Endometrial microvascular endothelial cells (primary cell): ENCODE data around the gene CT45A8. TPM values are rescaled to one million over a fixed set of nuclear protein-coding genes. Genes with fewer than 3 reads are reported as not detected.
"Not testable (repeated sequence)": the region's sequence is repeated elsewhere in the genome, so short reads cannot be mapped to it uniquely, and the experiment has no call there.

Experiments
- in situ Hi-C: cut with HindIII; loops from 2 replicates; pipeline ENCODE4 v1.10.0; 2017; ENCODE audit warnings: low sequenced_read_pairs, low pct_unique_long_range_greater_than_20kb; ENCODE audit errors: inconsistent ontology term
- total RNA-seq: library from RNA; depleted of rRNA; stranded (reverse); fragments of >200 nt; gene quantifications from one replicate; pipeline ENCODE4 v1.2.3, GENCODE V29; 2015; ENCODE audit errors: inconsistent ontology term

Gene CT45A8, protein sequence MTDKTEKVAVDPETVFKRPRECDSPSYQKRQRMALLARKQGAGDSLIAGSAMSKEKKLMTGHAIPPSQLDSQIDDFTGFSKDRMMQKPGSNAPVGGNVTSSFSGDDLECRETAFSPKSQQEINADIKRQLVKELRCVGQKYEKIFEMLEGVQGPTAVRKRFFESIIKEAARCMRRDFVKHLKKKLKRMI
- total RNA-seq: not detected

DNA sequence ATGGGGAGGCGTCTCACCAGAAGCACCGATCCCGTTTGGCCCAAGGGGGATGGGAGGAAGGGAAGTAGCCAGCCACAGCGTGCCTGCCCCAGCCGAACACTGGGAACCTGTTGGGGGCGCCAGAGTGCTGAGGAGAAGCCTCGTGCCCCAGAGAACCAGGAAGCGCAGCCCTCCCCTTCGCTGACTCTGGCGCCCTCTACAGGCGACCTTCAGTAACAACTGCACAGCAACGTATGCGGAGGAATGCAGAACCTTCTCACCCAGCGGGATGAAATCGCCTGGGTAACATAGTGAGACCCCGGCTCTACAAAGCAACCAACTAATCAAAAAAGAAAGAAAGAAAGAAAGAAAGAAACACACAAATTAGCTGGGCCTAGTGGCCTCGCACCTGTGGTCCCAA is at the start of gene CT45A8:
Gene CT45A8 (minus strand): TSS at position 101 of the 400 bp plus-strand sequence. CDS start 3,755 bp downstream, outside the sequence.
- in situ Hi-C loops: not testable (repeated sequence)

DNA sequence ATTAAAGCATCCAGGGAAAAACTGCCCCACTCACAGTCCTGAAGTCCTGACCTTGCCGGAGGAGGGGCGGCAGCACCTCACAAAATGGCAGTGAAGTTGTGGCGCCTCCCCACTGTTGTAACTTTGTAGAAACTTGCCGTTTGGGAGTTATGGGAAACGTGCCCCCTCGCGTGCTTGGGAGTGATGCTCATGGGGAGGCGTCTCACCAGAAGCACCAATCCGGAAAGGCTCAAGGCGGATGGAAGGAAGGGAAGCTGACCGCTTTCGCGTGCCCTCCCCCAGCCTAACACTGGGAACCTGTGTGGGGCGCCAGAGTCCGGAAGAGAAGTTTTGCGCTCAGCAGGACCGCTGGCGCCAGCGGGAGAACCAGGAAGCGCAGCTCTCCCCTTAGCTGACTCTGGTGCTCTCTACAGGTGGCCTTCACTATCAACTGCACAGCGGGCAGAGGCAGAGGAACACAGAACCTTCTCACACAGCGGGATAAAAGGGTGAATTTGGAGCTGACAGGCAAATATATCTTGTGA is 39.0 kb upstream of the CT45A8 start, which contains the start of the genes CT45A10 and SAGE1:
Gene CT45A10 (minus strand): TSS at position 151 of the 524 bp plus-strand sequence. CDS start 8,100 bp downstream, outside the sequence.
Gene SAGE1 (plus strand): TSS at position 423 of the 524 bp plus-strand sequence. CDS start 2,527 bp downstream, outside the sequence.
- in situ Hi-C loops: no loop called here

DNA sequence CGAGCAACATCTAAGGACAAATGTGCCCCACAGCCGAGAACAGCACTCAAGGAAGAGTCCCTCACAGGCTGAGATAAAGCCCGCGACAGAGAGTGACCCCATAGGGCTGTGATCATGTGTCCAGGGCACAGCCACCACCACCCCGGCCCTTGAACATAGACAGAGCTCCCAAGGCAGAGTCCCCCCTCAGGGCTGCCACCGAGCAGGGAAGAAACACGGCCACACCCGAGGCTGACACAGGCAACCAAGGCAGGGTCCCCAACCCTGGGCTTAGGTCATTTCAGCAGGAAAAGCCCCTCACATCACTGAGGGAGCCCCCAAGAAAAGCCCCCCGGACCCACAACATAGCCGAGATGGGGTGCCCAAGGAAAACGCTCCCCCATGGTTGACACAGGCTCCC is 38.4 kb upstream of the CT45A8 start:
- in situ Hi-C loops: no loop called here

DNA sequence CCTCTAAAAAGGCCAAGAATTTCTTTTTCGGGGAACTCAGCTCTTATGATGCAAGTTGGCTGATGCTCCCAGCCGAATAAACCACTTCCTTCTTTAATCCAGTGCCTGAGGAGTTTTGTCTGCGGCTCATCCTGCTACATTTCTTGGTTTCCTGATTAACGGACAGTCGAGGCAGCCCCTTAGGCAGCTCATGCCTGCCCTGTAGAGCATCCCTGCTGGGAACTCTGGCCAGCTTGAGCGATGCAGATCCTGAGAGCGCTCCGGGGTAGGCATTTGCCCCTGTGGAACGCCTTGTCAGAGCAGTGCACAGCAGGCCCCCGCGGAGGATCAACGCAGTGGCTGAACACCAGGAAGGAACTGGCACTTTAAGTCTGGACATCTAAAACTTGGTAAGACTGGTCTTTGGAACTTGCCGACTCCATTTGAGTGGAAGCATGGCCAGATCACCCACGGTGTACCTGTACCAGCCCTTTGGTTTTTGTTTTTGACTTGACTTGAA is 35.8 kb upstream of the CT45A8 start:
- in situ Hi-C loops: no loop called here

DNA sequence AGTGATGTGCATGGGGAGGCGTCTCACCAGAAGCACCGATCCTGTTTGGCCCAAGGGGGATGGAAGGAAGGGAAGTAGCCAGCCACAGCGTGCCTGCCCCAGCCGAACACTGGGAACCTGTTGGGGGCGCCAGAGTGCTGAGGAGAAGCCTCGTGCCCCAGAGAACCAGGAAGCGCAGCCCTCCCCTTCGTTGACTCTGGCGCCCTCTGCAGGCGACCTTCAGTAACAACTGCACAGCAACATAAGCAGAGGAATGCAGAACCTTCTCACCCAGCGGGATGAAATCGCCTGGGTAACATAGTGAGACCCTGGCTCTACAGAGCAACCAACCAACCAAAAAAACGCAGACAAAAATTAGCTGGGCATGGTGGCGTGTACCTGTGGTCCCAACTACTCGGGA is 34.6 kb upstream of the CT45A8 start:
- in situ Hi-C loops: not testable (repeated sequence)

DNA sequence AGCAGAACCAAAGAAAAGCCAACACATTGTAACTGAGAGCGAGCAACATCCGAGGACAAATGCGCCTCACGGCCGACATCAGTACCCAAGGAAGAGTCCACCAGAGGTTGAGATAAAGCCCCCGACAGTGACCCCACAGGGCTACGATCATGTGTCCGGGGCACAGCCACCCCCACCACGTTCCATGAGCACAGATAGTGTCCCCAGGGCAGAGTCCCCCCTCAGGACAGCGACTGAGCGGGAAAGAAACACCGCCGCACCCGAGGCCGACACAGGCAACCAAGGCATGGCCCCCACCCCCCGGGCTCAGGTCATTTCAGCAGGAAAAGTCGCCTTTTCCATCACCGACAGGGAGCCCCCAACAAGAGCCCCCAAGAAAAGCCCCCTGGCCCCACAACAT is 33.9 kb upstream of the CT45A8 start:
- in situ Hi-C loops: not testable (repeated sequence)

DNA sequence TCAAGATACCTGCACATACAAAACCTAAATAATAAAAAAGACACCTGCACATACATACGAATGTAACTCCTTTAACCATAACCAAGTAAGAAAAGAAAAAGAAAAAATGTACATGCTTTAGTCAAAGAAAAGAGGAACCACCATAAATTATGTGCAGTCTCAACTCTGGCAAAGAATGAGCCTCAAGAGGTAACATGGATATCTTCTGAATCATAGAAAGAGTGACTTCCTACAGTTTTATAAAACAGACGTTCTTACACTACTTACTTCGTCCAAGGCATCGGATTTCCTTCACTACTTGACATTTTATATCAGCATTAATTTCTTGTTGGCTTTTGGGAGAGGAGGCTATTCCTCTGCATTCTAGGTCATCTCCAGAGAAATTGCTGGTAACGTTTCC is 28.4 kb upstream of the CT45A8 start:
- in situ Hi-C loops: not testable (repeated sequence)

DNA sequence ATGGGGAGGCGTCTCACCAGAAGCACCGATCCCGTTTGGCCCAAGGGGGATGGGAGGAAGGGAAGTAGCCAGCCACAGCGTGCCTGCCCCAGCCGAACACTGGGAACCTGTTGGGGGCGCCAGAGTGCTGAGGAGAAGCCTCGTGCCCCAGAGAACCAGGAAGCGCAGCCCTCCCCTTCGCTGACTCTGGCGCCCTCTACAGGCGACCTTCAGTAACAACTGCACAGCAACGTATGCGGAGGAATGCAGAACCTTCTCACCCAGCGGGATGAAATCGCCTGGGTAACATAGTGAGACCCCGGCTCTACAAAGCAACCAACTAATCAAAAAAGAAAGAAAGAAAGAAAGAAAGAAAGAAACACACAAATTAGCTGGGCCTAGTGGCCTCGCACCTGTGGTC is 17.4 kb upstream of the CT45A8 start, which contains the start of gene CT45A9:
Gene CT45A9 (minus strand): TSS at position 101 of the 400 bp plus-strand sequence. CDS start 3,751 bp downstream, outside the sequence.
- in situ Hi-C loops: not testable (repeated sequence)

DNA sequence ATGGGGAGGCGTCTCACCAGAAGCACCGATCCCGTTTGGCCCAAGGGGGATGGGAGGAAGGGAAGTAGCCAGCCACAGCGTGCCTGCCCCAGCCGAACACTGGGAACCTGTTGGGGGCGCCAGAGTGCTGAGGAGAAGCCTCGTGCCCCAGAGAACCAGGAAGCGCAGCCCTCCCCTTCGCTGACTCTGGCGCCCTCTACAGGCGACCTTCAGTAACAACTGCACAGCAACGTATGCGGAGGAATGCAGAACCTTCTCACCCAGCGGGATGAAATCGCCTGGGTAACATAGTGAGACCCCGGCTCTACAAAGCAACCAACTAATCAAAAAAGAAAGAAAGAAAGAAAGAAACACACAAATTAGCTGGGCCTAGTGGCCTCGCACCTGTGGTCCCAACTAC is 17.2 kb downstream of the CT45A8 start, which contains the start of gene CT45A7:
Gene CT45A7 (minus strand): TSS at position 101 of the 400 bp plus-strand sequence. CDS start 3,747 bp downstream, outside the sequence.
- in situ Hi-C loops: not testable (repeated sequence)

DNA sequence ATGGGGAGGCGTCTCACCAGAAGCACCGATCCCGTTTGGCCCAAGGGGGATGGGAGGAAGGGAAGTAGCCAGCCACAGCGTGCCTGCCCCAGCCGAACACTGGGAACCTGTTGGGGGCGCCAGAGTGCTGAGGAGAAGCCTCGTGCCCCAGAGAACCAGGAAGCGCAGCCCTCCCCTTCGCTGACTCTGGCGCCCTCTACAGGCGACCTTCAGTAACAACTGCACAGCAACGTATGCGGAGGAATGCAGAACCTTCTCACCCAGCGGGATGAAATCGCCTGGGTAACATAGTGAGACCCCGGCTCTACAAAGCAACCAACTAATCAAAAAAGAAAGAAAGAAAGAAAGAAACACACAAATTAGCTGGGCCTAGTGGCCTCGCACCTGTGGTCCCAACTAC is 34.4 kb downstream of the CT45A8 start, which contains the start of gene CT45A2:
Gene CT45A2 (minus strand): TSS at position 101 of the 400 bp plus-strand sequence. CDS start 3,747 bp downstream, outside the sequence.
- in situ Hi-C loops: not testable (repeated sequence)

DNA sequence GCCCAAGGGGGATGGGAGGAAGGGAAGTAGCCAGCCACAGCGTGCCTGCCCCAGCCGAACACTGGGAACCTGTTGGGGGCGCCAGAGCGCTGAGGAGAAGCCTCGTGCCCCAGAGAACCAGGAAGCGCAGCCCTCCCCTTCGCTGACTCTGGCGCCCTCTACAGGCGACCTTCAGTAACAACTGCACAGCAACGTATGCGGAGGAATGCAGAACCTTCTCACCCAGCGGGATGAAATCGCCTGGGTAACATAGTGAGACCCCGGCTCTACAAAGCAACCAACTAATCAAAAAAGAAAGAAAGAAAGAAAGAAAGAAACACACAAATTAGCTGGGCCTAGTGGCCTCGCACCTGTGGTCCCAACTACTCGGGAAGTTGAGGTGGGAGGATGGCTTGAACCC is 51.7 kb downstream of the CT45A8 start, which contains the start of gene CT45A6:
Gene CT45A6 (minus strand): TSS at position 101 of the 400 bp plus-strand sequence. CDS start 3,794 bp downstream, outside the sequence.
- in situ Hi-C loops: not testable (repeated sequence)

Other genes starting within 250 kb of the CT45A8 start
- gene CT45A1, start 140.9 kb downstream of the CT45A8 start, total RNA-seq: not detected
- gene CT45A3, start 86.3 kb downstream of the CT45A8 start, total RNA-seq: not detected
- gene CT45A5, start 69.0 kb downstream of the CT45A8 start, total RNA-seq: not detected
- not detected for gene CT45A6, start 51.8 kb downstream of the CT45A8 start, total RNA-seq
- not detected for gene CT45A2, start 34.5 kb downstream of the CT45A8 start, total RNA-seq
- not detected for gene CT45A7, start 17.3 kb downstream of the CT45A8 start, total RNA-seq
- not detected for gene CT45A9, start 17.3 kb upstream of the CT45A8 start, total RNA-seq
- gene CT45A10, start 38.9 kb upstream of the CT45A8 start, total RNA-seq: not detected
- gene SAGE1, start 39.2 kb upstream of the CT45A8 start, total RNA-seq: not detected
- gene MMGT1, start 119.5 kb upstream of the CT45A8 start, total RNA-seq: 19.6 TPM
- gene SLC9A6, start 130.9 kb upstream of the CT45A8 start, total RNA-seq: 25.2 TPM